RWPE1 (cell line): ENCODE data around the gene CTLA4.
"Not testable (repeated sequence)": the region's sequence is repeated elsewhere in the genome, so short reads cannot be mapped to it uniquely, and the experiment has no call there.

Experiments
- CTCF ChIA-PET: fragments of 350-600 bp; sonication (Branson Sonifier 250); formaldehyde crosslinking; extraction: SDS; loops from one replicate; lab custom pipeline; 2021; lab: Yijun Ruan, JAX
- POLR2A ChIA-PET: fragments of 400-600 bp; formaldehyde crosslinking; extraction: SDS; loops from one replicate; lab custom pipeline; 2020; ENCODE audit warnings: antibody characterized with exemption; ENCODE audit not compliant: low non-redundant PET; lab: Yijun Ruan, JAX
- DNase-seq: peaks from one replicate; pipeline ENCODE4 v3.0.0; 2012; ENCODE audit warnings: low spot score
- H3K27ac ChIP-seq: fragments of 450-650 bp; 2 replicates; pipeline ENCODE4 v1.5.1; 2017
- TF ChIP-seq, protein P1 (sequence below): fragments of 450-650 bp; conservative IDR thresholded peaks from 2 replicates; pipeline ENCODE4 v1.5.1; 2017; ENCODE audit warnings: low read depth, mild to moderate bottlenecking

The CTLA4 gene

DNA sequence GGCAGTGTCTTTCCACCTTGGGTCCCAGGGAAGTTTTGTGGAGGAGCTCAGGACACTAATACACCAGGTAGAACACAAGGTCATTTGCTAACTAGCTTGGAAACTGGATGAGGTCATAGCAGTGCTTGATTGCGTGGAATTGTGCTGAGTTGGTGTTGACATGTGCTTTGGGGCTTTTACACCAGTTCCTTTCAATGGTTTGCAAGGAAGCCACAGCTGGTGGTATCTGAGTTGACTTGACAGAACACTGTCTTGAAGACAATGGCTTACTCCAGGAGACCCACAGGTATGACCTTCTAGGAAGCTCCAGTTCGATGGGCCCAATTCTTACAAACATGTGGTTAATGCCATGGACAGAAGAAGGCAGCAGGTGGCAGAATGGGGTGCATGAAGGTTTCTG is 5.9 kb downstream of the CTLA4 start:
- POLR2A ChIA-PET: no interaction called here
- TF ChIP-seq, protein P1, sequence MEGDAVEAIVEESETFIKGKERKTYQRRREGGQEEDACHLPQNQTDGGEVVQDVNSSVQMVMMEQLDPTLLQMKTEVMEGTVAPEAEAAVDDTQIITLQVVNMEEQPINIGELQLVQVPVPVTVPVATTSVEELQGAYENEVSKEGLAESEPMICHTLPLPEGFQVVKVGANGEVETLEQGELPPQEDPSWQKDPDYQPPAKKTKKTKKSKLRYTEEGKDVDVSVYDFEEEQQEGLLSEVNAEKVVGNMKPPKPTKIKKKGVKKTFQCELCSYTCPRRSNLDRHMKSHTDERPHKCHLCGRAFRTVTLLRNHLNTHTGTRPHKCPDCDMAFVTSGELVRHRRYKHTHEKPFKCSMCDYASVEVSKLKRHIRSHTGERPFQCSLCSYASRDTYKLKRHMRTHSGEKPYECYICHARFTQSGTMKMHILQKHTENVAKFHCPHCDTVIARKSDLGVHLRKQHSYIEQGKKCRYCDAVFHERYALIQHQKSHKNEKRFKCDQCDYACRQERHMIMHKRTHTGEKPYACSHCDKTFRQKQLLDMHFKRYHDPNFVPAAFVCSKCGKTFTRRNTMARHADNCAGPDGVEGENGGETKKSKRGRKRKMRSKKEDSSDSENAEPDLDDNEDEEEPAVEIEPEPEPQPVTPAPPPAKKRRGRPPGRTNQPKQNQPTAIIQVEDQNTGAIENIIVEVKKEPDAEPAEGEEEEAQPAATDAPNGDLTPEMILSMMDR: no peak
- no peak for DNase-seq
- CTCF ChIA-PET: no interaction called here
- H3K27ac ChIP-seq: no peak overlapping the region

DNA sequence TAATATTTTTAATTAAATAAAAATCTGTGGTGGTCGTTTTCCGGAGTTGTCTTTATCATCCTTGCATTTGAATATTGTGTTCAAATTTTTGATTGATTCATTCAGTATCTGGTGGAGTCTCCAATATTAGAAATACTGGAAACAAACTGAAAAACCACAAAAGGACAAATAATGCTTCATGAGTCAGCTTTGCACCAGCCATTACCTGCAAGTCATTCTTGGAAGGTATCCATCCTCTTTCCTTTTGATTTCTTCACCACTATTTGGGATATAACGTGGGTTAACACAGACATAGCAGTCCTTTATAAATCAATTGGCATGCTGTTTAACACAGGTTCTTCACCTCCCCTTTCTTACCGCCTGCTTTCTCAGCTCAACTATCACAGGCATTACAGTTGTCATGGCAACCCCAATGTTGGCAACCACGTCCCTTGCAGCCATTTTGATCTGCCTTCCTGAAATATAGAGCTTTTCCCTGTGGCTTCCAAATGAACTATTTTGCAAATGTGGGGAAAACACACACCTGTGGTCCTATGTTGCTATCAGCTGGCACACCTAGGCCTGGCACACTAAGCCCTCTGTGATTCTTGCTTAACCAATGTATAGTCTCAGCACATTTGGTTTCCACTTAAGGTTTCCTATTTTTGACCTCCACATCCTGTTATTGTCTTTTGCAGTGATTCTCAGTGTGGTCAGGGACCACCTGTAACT is 6.5 kb downstream of the CTLA4 start:
- ChIA-PET CTCF (interaction anchor here (0.5 kb wide), 1 partner anchor 75 kb away, joined by 3 read pairs; no protein-coding TSS in a partner anchor), POLR2A (no interaction called here)
- no peak overlapping the region for H3K27ac ChIP-seq
- TF ChIP-seq, protein P1: no peak
- peak; percentile 19 for DNase-seq

DNA sequence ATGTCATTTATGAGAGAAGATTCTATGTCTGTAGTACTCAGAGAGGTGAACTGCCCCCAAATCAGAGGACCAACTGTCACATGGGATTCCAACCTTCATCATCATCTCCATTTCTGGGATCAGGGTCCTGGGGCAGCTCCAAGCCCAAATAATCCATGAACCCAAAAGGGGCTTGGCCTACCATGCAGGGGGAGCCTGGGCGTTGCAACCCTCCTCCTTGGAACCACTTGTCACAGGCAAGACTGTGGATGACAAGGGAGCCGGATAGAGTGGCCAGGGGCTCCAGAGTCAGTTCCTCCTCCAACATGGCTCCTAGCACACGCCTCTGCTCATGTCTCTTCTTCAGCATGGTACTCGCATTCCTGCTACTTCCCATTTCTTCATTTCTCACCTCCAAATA is 7.9 kb downstream of the CTLA4 start:
- CTCF ChIA-PET: interaction anchor here (0.7 kb wide), 1 partner anchor 693 kb away, joined by 6 read pairs; no protein-coding TSS in a partner anchor
- POLR2A ChIA-PET: no interaction called here
- no peak for DNase-seq
- TF ChIP-seq, protein P1: no peak
- no peak overlapping the region for H3K27ac ChIP-seq

DNA sequence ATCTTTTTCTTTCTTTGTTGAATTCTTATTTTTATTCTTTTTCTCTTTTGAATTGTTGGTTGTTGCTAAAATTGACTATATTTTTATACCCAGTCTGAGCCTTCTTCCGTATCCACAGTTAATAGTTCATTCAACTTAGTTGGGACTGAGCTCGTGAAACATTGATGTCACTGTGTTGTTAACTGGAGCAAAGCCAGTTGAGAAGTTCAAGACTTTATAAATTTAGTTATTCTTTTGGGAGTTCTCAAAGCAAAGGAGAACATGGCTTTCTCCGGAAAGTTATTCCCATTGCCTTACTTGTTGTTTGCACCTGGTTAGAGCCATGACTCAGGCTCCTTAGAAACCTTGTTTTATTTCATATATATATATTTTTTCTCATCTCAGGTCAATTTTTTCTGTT is 8.8 kb downstream of the CTLA4 start:
- POLR2A ChIA-PET: no interaction called here
- no peak for DNase-seq
- CTCF ChIA-PET: interaction anchor here (0.7 kb wide), 1 partner anchor 133 kb away, joined by 3 read pairs; no protein-coding TSS in a partner anchor
- H3K27ac ChIP-seq: no peak overlapping the region
- TF ChIP-seq, protein P1: no peak

DNA sequence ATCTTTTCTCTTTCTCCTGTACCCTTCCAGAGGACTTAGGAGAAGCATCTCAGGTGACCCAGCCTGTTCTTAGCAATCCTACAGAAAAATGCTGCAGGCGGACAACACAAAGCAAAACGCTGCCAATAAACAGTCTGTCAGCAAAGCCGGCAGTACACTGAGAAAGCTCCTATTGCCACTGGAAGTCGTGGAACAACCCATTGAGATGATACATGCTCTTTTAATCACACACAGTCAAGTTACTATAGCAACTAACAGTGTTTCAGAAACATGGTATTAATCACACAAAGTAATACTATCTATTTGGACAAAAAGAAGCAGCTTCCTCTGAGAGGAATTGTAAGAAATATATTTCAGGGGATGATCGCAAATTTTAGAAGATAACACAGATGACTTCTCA is 10.5 kb downstream of the CTLA4 start:
- ChIA-PET CTCF (interaction anchor here (0.7 kb wide), 1 partner anchor 22 kb away, joined by 3 read pairs; no protein-coding TSS in a partner anchor), POLR2A (no interaction called here)
- TF ChIP-seq, protein P1: no peak
- DNase-seq: no peak
- H3K27ac ChIP-seq: no peak overlapping the region

DNA sequence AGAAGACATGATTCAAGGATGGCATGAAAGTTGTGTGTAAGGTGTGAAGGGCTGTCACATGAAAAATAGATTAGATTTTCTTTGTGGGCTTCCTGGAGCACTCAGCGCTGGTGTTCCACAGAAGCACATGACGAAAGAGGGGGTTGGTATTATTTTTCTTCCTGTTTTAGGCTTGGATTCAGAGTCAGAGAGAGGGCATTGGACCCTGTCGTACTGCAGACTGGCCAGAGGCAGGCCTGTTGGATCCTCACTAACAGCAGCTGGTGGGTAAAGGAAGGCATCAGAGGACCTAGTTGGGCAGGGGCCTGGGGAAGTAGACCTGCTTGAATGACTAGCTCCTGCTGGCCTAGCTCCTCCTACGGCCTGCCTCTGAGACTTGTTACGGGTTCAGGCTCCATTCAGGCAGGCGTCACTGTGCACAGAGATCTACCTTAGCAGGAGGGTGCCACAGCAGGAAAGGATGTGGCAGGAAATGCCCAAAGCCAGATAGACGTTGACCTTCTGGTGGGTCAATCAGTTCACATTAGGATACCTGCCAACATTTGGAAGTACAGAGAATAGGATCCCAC is 13.1 kb downstream of the CTLA4 start:
- no peak for DNase-seq
- POLR2A ChIA-PET: no interaction called here
- no peak overlapping the region for H3K27ac ChIP-seq
- CTCF ChIA-PET: no interaction called here
- TF ChIP-seq, protein P1: no peak

DNA sequence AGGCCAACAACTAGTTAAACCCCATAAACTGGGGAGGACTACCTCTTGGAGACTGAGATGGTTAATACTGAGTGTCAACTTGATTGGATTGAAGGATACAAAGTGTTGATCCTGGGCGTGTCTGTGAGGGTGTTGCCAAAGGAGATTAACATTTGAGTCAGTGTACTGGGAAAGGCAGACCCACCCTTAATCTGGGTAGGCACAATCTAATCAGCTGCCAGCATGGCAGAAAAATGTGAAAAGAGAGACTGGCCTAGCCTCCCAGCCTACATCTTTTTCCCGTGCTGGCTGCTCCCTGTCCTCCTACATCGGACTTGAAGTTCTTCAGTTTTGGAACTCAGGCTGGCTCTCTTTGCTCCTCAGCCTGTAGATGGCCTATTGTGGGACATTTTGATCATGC is 13.6 kb downstream of the CTLA4 start:
- CTCF ChIA-PET, POLR2A ChIA-PET, H3K27ac ChIP-seq, DNase-seq: not testable (repeated sequence)
